Measurements from ENCODE around the gene TPGS1.
"Not testable (repeated sequence)": the region's sequence is repeated elsewhere in the genome, so short reads cannot be mapped to it uniquely, and the experiment has no call there.

TPGS1 gene

GRCh38 chr19:480016-480855, 27.1 kb upstream of the TPGS1 start:
- H3K36me3 ChIP-seq (ENCODE audit: control insufficient read depth in 2 of 2, insufficient read depth in 2 of 2, low read length in 2 of 2) = no peaks in the 10 kb centered on the region
- H3K4me1 ChIP-seq (ENCODE audit: control insufficient read depth, insufficient read depth, low read length) = peaks cover 5% of the 10 kb centered on the region
- no peak overlapping the region for H3K9ac ChIP-seq (ENCODE audit: low read length in 2 of 2)
- no peaks in the 10 kb centered on the region for H3K9me3 ChIP-seq (ENCODE audit: control insufficient read depth in 2 of 2, low read length in 2 of 2)
- H3K27ac ChIP-seq (ENCODE audit: low read length) = no peak overlapping the region
- H3K4me3 ChIP-seq (ENCODE audit: low read length in 2 of 2) = peak overlapping the region; percentile 35 to 69
- peaks cover 0 to 6% of the 10 kb centered on the region in 2 donors for H3K27me3 ChIP-seq (ENCODE audit: control insufficient read depth in 1 of 2, insufficient read depth in 2 of 2, low read length in 2 of 2)

- H3K27ac ChIP-seq (ENCODE audit: low read length); H3K9me3 ChIP-seq (ENCODE audit: control insufficient read depth in 2 of 2, low read length in 2 of 2); H3K36me3 ChIP-seq (ENCODE audit: control insufficient read depth in 2 of 2, insufficient read depth in 2 of 2, low read length in 2 of 2); H3K4me1 ChIP-seq (ENCODE audit: control insufficient read depth, insufficient read depth, low read length); H3K4me3 ChIP-seq (ENCODE audit: low read length in 2 of 2); H3K9ac ChIP-seq (ENCODE audit: low read length in 2 of 2): not testable (repeated sequence)
- peaks cover 0 to 14% of the 10 kb centered on the region in 2 donors for H3K27me3 ChIP-seq (ENCODE audit: control insufficient read depth in 1 of 2, insufficient read depth in 2 of 2, low read length in 2 of 2)
Measured at GRCh38 chr19:481100-481499, 26.2 kb upstream of the TPGS1 start.

- no peaks in the 10 kb centered on the region for H3K36me3 ChIP-seq (ENCODE audit: control insufficient read depth in 2 of 2, insufficient read depth in 2 of 2, low read length in 2 of 2)
- H3K27me3 ChIP-seq (ENCODE audit: control insufficient read depth in 1 of 2, insufficient read depth in 2 of 2, low read length in 2 of 2) = peaks cover 0 to 16% of the 10 kb centered on the region in 2 donors
- no peak overlapping the region for H3K9ac ChIP-seq (ENCODE audit: low read length in 2 of 2)
- H3K27ac ChIP-seq (ENCODE audit: low read length) = no peak overlapping the region
- H3K4me3 ChIP-seq (ENCODE audit: low read length in 2 of 2) = no peak overlapping the region
- H3K4me1 ChIP-seq (ENCODE audit: control insufficient read depth, insufficient read depth, low read length) = peaks cover 7% of the 10 kb centered on the region
- H3K9me3 ChIP-seq (ENCODE audit: control insufficient read depth in 2 of 2, low read length in 2 of 2) = no peaks in the 10 kb centered on the region
Measured at GRCh38 chr19:482186-483041, 24.9 kb upstream of the TPGS1 start.

DNA sequence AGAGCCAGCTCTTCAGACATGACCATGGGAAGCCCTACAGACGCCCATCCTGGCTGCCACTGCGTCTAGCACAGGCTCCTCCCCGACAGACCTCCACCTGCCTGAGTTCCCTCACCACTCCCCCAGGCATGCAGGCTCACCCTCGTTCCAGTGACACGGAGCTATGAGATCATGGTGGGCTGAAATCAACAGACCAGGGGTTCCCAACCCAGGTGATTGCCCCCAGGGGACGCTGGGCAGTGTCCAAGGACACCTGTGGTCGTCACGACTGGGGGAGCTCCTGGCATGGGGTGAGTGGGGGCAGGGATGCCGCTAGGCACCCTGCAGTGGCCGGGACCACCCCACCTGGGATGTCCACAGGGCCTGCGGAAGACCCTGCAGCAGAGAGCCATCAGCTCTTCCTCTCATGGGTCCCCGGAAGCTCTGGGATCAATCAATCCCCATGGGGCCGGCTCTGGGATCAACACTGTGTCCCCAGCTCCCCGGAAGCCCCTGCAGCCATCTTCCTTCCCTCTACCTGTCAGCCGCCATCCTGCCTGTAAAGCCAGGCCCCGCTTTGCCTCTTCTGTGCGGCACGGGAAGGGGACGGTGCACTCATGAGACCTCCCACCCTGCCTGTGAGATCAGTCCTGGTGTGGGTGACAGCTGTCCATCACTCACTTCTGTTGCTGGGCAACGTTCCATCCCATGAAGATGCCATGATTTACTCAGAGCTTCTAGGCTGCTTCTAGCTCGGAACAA, 23.8 kb upstream of the TPGS1 start:
- peaks cover 7% of the 10 kb centered on the region for H3K4me1 ChIP-seq (ENCODE audit: control insufficient read depth, insufficient read depth, low read length)
- no peak overlapping the region for H3K4me3 ChIP-seq (ENCODE audit: low read length in 2 of 2)
- H3K9me3 ChIP-seq (ENCODE audit: control insufficient read depth in 2 of 2, low read length in 2 of 2) = no peaks in the 10 kb centered on the region
- no peak overlapping the region for H3K27ac ChIP-seq (ENCODE audit: low read length)
- peaks cover 0 to 16% of the 10 kb centered on the region in 2 donors for H3K27me3 ChIP-seq (ENCODE audit: control insufficient read depth in 1 of 2, insufficient read depth in 2 of 2, low read length in 2 of 2)
- no peaks in the 10 kb centered on the region for H3K36me3 ChIP-seq (ENCODE audit: control insufficient read depth in 2 of 2, insufficient read depth in 2 of 2, low read length in 2 of 2)
- H3K9ac ChIP-seq (ENCODE audit: low read length in 2 of 2) = no peak overlapping the region

- Histone ChIP-seq H3K4me3 (ENCODE audit: low read length in 2 of 2) (no peak overlapping the region), H3K4me1 (ENCODE audit: control insufficient read depth, insufficient read depth, low read length) (peaks cover 10% of the 10 kb centered on the region), H3K27ac (ENCODE audit: low read length) (no peak overlapping the region), H3K9me3 (ENCODE audit: control insufficient read depth in 2 of 2, low read length in 2 of 2) (no peaks in the 10 kb centered on the region), H3K36me3 (ENCODE audit: control insufficient read depth in 2 of 2, insufficient read depth in 2 of 2, low read length in 2 of 2) (no peaks in the 10 kb centered on the region), H3K9ac (ENCODE audit: low read length in 2 of 2) (no peak overlapping the region), H3K27me3 (ENCODE audit: control insufficient read depth in 1 of 2, insufficient read depth in 2 of 2, low read length in 2 of 2) (peaks cover 0 to 16% of the 10 kb centered on the region in 2 donors)
Measured at GRCh38 chr19:484494-484893, 22.8 kb upstream of the TPGS1 start.

- no peak overlapping the region for H3K4me3 ChIP-seq (ENCODE audit: low read length in 2 of 2)
- no peak overlapping the region for H3K27ac ChIP-seq (ENCODE audit: low read length)
- no peaks in the 10 kb centered on the region for H3K36me3 ChIP-seq (ENCODE audit: control insufficient read depth in 2 of 2, insufficient read depth in 2 of 2, low read length in 2 of 2)
- peaks cover 13% of the 10 kb centered on the region for H3K4me1 ChIP-seq (ENCODE audit: control insufficient read depth, insufficient read depth, low read length)
- peaks cover 0 to 16% of the 10 kb centered on the region in 2 donors for H3K27me3 ChIP-seq (ENCODE audit: control insufficient read depth in 1 of 2, insufficient read depth in 2 of 2, low read length in 2 of 2)
- H3K9ac ChIP-seq (ENCODE audit: low read length in 2 of 2) = no peak overlapping the region
- no peaks in the 10 kb centered on the region for H3K9me3 ChIP-seq (ENCODE audit: control insufficient read depth in 2 of 2, low read length in 2 of 2)
Measured at GRCh38 chr19:485077-485476, 22.2 kb upstream of the TPGS1 start.

- H3K36me3 ChIP-seq (ENCODE audit: control insufficient read depth in 2 of 2, insufficient read depth in 2 of 2, low read length in 2 of 2) = no peaks in the 10 kb centered on the region
- H3K4me3 ChIP-seq (ENCODE audit: low read length in 2 of 2) = peak overlapping the region in 1 of 2 donors; percentile 22
- no peak overlapping the region for H3K9ac ChIP-seq (ENCODE audit: low read length in 2 of 2)
- no peaks in the 10 kb centered on the region for H3K9me3 ChIP-seq (ENCODE audit: control insufficient read depth in 2 of 2, low read length in 2 of 2)
- H3K4me1 ChIP-seq (ENCODE audit: control insufficient read depth, insufficient read depth, low read length) = peaks cover 11% of the 10 kb centered on the region
- H3K27me3 ChIP-seq (ENCODE audit: control insufficient read depth in 1 of 2, insufficient read depth in 2 of 2, low read length in 2 of 2) = peaks cover 0 to 16% of the 10 kb centered on the region in 2 donors
- H3K27ac ChIP-seq (ENCODE audit: low read length) = no peak overlapping the region
Measured at GRCh38 chr19:485583-486236, 21.6 kb upstream of the TPGS1 start.

GRCh38 chr19:488505-489417, 18.5 kb upstream of the TPGS1 start:
- Histone ChIP-seq H3K4me1 (ENCODE audit: control insufficient read depth, insufficient read depth, low read length) (peaks cover 11% of the 10 kb centered on the region), H3K9ac (ENCODE audit: low read length in 2 of 2) (peak overlapping the region; percentile 70 to 80), H3K36me3 (ENCODE audit: control insufficient read depth in 2 of 2, insufficient read depth in 2 of 2, low read length in 2 of 2) (no peaks in the 10 kb centered on the region), H3K27ac (ENCODE audit: low read length) (peak overlapping the region; percentile 80), H3K27me3 (ENCODE audit: control insufficient read depth in 1 of 2, insufficient read depth in 2 of 2, low read length in 2 of 2) (peaks cover 0 to 16% of the 10 kb centered on the region in 2 donors), H3K9me3 (ENCODE audit: control insufficient read depth in 2 of 2, low read length in 2 of 2) (no peaks in the 10 kb centered on the region), H3K4me3 (ENCODE audit: low read length in 2 of 2) (peak overlapping the region; percentile 63 to 83)

DNA sequence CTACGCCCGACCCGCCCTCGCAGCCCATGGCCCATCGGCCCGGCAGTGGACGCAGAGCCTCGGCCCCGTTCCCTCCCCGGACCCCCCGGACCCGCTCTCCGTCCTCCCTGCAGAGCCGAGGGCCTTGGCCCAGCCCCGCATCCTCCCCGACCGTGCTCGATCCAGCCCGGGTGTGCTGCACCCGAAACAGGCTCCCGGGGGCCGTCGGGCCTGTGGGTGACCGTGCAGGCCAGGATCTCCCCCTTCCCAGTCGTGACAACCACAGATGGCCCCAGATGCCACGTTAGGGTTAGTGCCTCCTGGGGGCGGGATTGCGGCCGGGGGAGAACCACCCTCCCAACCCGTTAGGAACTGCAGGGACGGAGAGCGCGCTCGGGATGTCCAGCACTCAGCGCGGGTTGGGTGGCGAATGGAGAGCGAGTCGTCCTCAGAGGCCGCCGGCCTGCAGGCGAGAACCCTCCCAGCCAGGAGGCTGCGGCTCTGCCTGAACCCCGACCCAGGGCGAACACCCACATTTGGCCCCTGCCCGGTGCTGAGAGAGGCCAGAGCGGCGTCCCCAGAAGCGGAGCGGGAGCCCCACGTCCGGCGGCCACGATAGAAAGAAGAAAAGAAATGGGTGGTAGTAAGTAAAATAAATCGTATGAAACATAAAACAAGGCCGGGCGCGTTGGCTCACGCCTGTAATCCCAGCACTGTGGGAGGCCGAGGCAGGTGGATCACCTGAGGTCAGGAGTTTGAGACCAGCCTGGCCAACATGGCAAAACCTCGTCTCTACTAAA, 17.7 kb upstream of the TPGS1 start:
- Histone ChIP-seq H3K27me3 (ENCODE audit: control insufficient read depth in 1 of 2, insufficient read depth in 2 of 2, low read length in 2 of 2) (peaks cover 0 to 16% of the 10 kb centered on the region in 2 donors), H3K4me3 (ENCODE audit: low read length in 2 of 2) (peak overlapping the region; percentile 63 to 83), H3K36me3 (ENCODE audit: control insufficient read depth in 2 of 2, insufficient read depth in 2 of 2, low read length in 2 of 2) (no peaks in the 10 kb centered on the region), H3K9me3 (ENCODE audit: control insufficient read depth in 2 of 2, low read length in 2 of 2) (no peaks in the 10 kb centered on the region), H3K9ac (ENCODE audit: low read length in 2 of 2) (peak overlapping the region; percentile 60 to 71), H3K27ac (ENCODE audit: low read length) (peak overlapping the region; percentile 80), H3K4me1 (ENCODE audit: control insufficient read depth, insufficient read depth, low read length) (peaks cover 11% of the 10 kb centered on the region)
